Endometrial microvascular endothelial cells (primary cell): ENCODE results near the gene SLC39A3. TPM values are rescaled to one million over a fixed set of nuclear protein-coding genes. Genes with fewer than 3 reads are reported as not detected.

ENCODE experiments used
- in situ Hi-C: cut with HindIII; loops from 2 replicates; pipeline ENCODE4 v1.10.0; 2017; ENCODE audit warnings: low sequenced_read_pairs, low pct_unique_long_range_greater_than_20kb; ENCODE audit errors: inconsistent ontology term
- total RNA-seq: library from RNA; depleted of rRNA; stranded (reverse); fragments of >200 nt; gene quantifications from one replicate; pipeline ENCODE4 v1.2.3, GENCODE V29; 2015; ENCODE audit errors: inconsistent ontology term

Gene SLC39A3
- total RNA-seq, 1 donor from 2014 or later = 41.0 TPM

DNA sequence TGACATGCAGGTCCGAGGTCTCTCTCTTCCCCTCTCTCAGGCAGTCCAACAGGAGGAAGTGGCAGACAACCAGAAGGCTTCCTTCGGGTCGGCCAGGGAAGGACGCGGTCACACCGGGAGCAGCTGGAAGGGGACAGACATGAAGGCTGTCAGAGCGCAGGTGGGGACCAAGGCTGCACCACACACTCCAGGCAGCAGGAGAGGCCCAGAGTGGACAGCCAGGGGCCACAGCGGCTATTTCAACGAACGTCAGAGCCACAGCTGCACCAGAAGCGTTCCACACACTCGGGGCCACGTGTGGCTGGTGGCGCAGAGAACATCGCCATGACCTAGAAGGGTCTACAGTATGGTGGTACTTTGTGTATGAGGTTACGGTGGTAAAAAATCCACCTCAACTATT lies 16.0 kb upstream of the SLC39A3 start:
- in situ Hi-C loops = no loop called here

DNA sequence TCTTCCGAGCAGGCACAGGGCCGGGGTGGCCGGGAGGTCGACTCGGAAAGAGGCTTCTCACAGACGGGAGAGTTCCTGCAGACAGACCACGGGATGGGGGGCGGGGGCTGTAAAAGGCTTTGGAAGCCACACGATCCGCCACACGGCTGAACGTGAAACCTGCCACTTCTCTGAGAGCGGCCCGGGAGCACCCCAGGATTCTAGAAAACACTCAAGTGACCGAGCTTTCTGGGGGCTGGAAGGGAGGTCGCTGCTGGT lies 15.6 kb upstream of the SLC39A3 start:
- in situ Hi-C loops = no loop called here

DNA sequence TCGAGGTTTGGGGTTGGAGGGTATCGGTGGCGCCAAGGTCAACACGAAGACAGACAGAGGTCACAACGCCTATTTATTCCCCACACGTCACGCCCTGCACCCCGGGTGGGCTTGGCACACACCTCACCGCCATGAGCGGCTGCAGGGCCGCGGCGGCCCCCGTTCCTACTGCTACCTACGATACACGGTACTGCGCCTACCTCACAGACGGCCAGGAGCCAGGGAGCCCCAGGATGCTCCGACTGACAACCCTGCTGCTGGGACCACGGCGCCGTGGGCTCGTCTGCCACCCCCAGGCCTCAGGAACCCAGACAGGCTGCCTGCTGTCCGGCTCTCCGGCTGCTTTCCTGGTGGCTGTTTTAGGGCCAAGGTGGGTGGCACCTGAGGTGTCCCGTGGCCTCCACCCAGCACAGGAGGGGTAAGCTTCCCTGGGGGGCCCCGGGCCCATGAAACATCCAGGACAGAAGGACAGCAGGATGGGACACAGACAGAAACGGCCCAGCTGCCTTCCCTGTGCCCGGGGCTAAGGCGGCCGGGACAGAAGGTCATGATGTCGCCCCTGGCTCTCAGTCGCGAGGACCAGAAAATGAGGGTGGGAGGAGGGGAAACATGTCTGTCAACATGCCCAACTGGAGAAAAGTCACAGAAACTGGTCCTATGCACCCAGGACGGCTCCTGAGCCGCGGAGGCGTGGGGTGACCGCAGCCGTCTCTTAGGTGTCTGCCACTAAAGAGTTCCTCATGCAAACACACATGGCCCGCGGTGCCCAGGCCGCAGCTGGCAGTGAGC lies 15.0 kb upstream of the SLC39A3 start:
- in situ Hi-C loops = no loop called here

DNA sequence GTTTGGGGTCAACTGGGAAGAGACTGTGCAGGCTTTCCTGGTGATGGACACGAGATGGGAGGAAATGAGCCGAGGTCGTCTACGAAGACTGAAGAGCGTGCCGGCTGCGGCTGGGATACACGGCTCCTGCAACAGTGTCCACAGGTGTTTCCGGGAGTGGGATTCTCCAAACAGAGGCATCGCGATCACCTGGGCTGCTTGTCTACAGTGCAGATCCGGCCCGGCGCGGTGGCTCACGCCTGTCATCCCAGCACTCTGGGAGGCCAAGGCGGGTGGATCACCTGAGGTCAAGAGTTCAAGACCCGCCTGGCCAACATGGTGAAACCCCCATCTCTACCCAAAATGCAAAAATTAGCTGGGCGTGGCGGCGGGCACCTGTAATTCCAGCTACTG lies 11.6 kb upstream of the SLC39A3 start:
- in situ Hi-C loops = no loop called here

DNA sequence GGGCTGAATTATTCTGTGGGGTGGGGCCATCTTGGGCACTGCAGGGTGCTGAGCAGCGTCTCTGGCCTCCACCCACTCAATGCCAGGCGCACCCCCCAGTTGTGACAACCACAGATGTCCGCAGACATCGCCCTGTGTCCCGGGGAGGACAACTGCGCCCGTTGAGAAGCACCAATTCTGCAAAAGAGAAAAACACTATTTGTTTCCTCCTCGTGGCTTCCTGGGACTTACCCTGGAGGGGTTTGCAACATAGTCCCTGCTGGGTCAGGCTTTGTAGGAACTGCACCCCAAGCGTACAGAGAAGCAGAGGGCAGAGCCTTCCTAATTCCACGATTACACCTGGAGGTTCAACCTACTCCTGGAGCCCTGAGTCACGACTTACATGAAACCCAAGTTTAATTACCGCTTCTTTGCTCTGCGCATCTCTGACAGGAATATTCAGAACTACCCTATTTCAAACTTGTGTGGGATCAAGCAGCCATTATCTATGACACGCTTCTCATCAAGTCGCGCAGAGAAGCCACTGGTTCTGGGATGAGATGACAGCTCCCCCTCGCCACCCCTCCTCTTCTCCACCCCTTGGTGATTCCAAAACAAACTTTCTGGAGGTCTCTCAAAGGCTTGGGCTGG lies 11.1 kb upstream of the SLC39A3 start:
- in situ Hi-C loops = no loop called here

DNA sequence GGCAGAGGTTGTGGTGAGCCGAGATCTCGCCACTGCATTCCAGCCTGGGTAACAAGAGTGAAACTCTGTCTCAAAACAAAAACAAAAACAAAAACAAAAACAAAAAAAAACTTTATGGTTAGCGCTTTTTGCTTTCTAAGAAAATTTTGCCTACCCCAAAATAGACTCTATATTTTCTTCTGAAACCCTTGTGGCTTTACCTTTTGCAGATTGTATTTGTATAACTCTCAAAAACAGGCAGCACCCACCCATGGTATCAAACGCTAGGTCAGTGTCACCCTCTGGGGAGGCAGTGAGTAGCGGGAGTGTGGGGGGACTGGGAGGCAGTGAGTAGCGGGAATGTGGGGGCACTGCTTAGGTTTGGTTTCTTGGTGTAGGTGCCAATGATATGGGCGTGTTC lies 7.5 kb upstream of the SLC39A3 start:
- in situ Hi-C loops = no loop called here

DNA sequence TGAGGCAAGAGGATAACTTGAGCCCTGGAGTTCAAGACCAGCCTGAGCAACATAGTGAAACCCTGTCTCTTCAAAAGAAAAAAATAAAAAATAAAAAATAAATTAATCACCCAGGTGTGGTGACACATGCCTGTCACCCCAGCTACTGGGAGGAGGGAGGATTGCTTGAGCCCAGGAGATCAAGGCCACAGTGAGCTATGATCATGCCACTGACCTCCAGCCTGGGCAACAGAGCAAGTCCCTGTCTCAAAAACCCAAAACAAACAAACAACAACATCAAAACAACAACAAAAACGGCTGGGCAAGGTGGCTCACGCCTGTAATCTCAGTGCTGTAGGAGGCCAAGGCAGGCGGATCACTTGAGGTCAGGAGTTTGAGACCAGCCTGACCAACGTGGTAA lies 4.3 kb upstream of the SLC39A3 start:
- in situ Hi-C loops = no loop called here

DNA sequence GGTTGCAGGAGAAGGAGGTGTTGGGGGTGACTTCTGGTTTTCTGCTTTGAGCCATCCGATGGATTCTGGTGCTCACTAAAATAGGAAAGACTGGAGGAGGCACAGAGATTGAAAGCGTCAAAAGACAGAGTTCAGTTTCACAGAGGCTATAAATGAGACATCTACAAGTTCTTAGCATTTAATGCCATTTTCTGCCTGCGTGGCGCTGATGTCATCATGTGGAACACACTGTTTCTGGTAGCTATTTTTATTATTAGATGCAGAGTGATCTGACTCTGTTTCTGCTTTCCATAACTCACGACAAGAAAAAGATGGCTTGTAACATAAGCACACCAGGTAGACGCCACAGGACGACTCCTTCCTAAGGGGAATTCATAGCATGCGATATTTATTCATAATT lies 3.3 kb upstream of the SLC39A3 start:
- in situ Hi-C loops = no loop called here

DNA sequence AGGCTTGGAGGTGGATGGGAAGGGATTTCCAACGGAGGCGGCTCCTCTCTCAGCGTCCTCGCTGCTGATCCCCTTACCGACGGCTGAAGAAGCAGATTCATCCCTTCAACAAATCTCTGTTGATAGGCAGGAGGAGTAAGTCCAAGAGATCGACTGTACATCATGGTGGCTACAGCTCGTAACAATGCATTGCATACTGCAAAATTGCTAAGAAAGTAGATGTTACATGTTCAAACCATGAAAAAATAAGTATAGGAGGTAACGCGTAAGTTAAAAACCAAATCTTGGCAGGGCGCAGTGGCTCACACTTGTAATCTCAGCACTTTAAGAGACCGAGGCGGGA lies 468 bp upstream of the SLC39A3 start:
- in situ Hi-C loops = no loop called here

DNA sequence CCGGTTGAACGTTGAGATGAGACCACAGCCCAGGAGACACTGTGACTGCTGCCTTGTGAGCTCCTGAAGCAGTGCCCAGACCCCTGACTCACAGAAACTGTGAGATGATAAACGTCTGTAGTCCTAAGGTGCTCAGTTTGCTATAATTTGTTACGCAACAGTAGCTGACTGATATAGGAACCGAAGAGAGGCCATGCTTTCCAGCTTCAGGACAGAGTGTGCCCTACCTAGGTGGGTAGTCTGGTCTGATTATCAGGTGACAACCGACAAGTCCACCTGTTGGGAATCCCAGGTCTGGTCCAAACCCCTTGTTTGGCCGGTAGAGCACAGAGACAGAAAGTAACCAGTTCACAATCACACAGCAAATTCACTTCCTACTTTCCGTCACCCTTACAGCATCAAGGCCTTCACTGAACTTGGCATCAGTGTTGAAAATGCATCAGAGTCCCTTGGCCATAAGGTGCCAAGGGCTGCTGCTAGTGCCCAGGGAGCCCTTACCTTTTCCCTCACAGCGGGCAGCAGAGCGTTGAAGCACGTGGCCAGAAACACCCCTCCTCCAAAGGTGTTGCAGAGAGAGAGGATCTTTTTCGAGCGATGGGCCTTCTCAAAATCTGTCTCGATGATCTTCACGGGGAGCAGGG lies 3.1 kb downstream of the SLC39A3 start:
- in situ Hi-C loops = no loop called here

DNA sequence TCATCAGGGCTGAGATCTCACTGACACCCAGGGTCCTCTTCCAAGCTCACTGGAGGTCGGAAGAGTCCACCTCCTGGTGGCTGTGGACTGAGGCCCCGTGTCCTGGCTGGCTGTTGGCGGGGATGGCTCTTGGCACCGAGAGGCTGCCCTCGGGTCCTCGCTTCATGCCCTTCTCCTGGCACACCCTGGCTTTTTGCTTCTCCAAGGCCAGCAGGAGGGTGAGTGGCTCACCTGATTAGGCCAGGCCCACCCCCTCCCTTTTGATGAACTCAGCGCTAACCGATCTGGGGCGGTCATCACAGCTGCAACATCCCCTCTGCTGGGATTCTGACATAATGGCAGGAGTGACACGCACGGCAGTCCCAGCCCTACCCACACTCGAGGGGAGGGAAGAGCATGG lies 4.4 kb downstream of the SLC39A3 start:
- in situ Hi-C loops = no loop called here

DNA sequence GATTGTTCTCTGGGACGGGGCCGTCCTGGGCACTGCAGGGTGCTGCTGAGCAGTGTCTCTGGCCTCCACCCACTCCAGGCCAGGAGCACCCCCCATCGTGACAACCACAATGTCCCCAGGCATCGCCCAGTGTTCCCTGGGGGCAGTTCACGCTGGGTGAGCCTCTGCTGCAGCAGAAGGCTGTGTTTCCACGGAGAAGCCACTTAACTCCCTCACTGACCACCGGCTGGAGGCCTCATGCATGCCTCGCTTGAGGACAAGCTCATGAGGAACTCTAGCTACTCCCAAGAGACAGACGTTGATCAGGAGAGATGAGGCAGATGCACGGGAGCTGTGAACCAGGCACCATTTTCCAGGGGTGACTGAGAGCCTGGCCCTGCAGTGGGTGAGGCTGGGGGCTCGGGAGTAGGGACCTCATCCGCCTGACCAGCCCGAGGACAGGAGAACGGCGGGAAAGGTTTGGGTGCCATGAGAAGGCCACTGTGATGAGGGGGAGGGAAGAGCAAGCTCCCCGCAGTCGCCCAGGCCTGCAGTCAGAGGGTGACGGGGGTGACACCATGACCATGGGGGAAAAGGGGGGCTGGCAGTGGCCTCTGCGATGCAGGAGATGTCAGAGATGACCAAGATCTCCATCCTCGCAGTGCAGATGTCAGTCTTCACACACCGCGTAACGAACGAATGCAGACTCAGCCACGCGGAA lies 5.1 kb downstream of the SLC39A3 start:
- in situ Hi-C loops = no loop called here

DNA sequence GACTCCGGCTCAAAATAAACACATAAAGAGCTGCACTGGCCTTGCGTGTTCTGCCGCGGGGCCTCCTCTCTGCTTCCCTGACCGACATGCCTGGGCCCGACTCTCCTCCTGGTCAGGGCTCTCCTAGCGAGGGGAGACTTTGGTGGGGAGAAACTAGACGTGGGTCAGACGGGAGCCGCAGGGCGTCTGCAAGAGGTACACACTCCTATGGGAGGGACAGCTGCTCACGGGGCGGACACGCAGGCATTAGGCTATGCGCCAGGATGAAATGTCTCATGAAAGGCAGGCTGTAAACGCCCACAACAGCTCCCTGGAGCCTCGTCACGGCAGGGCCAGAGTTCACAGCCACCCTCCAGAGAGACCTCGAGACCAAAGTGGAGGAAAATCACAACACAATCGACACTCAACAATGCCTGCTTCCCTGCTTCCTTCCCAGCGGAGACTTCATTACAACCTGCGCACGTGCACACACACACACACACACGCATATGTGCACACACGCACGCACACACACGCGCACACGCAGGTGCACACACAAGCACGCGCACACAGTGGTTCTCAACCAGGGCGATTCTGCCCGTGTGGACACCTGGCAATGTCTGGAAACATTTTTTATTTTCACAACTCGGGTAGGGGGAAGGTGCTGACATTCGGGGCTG lies 5.8 kb downstream of the SLC39A3 start:
- in situ Hi-C loops = no loop called here

DNA sequence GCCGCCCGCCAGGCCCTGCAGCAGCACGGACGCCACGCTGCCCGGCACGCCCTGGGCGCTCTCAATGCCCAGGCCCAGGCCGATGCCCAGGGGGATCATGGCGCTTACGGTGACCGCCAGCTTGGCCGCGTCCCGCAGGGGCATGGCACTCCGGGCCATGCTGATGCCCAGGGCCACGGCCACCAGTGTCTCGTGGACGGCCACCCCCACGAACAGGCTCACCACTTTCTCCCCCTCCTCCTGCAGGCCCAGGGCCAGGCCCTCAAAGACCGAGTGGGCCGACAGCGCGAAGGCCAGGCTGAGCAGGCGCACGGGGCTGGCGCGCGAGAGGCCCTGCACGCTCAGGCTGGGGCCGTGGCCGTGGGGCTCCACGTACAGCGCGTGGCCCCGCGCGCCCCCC lies 6.9 kb downstream of the SLC39A3 start:
- in situ Hi-C loops = no loop called here

DNA sequence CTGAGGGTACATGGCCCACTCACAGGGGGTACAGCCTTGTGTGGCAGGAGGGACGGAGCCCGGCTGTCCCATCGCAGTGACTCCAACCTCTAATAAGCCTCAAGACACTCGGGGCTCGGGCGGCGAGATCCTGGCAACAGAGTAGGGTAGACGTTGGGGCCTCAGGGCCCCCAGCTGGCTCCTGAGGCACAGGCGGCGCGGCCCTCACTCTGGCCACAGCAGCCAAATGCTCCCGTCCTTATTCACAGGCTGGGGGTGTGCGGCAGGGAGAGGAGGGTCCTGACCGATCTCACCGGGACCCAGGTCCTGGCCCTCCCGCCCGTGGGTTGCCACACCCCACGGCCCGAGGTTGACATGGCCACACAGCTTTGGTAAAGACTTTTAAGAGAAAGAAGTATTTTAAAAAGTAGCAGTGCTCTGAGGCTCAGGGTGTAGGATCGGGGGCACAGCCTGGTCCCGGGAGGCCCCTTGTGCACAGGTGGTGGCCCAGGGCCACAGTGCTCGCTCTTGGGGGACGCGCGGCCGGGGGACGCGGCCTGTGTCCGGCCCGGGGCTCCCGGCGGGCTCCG lies 7.6 kb downstream of the SLC39A3 start:
- in situ Hi-C loops = no loop called here

DNA sequence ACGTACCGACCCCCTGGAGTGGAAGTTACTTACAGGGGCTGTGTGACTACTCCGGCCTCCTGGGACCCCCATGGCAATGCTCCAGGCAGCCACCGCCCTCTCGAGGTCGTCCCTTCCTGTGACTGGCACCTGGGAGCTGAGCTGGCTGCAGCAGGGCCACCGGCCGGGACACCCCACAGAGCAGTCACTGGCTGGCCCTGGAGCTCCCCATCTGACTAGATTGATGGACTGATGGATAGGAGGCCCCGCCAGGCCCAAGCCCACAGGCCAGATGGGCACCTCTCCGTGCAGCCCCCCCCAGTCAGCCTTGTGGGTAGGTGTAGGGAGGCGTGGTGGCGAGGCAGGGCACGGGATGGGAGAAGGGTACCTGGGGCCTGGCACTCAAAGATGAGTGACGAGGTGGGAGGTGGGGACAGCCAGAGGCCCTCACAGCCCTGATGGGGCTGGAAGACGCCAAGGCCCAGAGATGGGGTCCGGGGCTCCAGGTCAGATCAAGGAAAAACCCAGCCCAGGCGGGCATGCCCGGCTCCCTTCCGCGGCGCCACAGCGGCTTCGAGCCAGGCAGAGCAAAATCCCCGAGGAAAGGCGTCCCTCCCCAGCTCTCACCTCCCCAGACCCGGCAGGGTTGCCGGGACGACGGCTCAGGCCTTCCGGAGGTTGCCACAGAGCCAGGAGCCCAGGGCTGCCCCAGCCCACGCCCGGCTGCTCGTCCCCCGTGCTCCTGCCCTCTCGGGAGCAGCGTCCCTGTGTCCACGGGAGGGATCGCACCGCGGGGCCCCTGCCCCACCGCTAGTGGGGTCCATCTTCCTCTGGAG lies 8.4 kb downstream of the SLC39A3 start:
- in situ Hi-C loops = no loop called here

DNA sequence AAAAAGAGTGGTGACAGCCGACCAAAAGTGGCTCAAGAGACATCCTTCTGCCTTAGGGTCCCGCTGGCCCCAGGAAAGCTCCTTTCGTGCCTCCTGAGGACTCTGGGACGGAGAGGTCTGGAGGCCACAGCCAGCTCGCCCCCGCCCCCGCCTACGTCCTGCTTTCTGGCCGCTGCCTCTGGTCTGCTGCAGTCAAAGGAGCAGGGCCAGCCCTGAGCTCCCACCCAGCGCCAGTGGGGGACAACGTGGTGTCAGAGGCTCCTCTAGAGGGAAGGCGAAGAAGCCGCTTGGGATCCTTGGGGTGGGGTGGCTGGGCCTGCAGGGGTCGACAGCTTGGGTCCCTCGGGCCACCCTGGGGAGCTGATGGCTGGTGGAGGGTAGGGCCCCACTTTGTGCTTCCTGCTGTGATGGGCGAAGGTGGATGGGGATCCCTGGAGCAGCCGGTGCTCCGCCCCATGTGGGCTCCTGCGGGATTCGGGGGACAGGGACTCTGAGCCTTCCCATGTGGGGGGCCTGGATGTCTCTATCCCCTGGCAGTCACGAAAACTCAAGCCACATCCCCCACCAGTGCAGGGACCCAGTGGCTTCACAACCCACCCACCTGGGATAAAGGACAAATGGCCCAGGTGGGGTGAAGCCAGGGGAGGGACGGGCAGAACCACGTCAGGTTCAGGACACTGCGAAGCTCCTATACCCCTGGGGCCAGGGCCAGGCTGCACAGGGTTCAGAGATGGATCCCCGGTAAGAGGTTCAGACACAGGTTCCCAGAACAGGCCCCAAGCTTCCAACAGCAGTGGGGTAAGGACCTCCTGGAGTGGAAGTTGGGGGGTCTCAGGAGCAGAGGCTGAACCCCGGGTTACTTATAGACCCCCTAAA lies 9.6 kb downstream of the SLC39A3 start:
- in situ Hi-C loops = no loop called here
